ENCODE measurements around the gene PCBP3.

Gene PCBP3

DNA sequence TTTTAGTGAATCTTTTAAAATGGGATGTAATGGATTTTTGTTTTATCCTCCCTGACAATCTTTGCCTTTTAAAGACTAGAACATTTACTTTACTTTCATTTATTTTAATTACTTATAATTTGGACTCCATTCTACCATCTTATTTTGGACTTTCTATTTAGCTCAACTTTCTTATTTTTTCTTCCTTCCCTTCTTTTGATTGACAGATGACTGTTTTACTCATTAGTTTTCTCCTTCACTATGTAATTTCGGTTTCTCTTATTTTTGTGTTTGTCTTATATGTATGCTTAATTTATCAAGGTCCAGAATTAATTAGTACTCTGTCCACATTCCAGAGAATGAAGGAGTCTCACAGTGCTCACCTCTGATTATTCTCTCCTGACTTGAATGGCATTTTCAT, 109.9 kb downstream of the PCBP3 start:
- no peak for DNase-seq (ENCODE audit: extremely low read depth, low read depth)

DNA sequence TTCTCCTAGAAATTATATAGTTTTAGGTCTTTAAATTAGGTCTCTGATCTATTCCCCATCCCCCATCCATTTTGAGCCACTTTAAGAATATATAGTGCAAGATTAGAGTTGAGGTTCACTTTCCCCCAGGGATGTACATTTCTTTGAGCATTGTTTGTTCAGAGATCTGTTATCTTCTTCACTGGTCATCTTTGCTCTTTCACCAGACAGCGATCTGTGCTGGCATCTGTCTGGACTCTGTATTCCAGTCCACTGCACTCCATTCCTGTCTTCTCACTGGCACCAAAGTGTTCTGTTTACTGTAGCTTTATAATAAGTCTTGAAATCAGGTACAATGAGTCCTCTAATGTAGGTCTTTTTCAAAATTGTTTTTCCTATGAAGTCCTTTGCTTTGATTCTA, 112.5 kb downstream of the PCBP3 start:
- no peak for DNase-seq (ENCODE audit: extremely low read depth, low read depth)
- H3K4me3 ChIP-seq (replicated peaks; ENCODE audit: low read depth, low read length): no peak overlapping the region
- TF ChIP-seq, protein P1, sequence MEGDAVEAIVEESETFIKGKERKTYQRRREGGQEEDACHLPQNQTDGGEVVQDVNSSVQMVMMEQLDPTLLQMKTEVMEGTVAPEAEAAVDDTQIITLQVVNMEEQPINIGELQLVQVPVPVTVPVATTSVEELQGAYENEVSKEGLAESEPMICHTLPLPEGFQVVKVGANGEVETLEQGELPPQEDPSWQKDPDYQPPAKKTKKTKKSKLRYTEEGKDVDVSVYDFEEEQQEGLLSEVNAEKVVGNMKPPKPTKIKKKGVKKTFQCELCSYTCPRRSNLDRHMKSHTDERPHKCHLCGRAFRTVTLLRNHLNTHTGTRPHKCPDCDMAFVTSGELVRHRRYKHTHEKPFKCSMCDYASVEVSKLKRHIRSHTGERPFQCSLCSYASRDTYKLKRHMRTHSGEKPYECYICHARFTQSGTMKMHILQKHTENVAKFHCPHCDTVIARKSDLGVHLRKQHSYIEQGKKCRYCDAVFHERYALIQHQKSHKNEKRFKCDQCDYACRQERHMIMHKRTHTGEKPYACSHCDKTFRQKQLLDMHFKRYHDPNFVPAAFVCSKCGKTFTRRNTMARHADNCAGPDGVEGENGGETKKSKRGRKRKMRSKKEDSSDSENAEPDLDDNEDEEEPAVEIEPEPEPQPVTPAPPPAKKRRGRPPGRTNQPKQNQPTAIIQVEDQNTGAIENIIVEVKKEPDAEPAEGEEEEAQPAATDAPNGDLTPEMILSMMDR (IDR thresholded peaks at IDR 0.05; ENCODE audit: low read depth, low read length, missing control alignments): no peak

More for the DNA sequence above, 109.9 kb downstream of the PCBP3 start:
- TF ChIP-seq, protein P1 (IDR thresholded peaks at IDR 0.05; ENCODE audit: low read depth, low read length, missing control alignments): no peak
- H3K4me3 ChIP-seq (replicated peaks; ENCODE audit: low read depth, low read length): no peak overlapping the region

DNA sequence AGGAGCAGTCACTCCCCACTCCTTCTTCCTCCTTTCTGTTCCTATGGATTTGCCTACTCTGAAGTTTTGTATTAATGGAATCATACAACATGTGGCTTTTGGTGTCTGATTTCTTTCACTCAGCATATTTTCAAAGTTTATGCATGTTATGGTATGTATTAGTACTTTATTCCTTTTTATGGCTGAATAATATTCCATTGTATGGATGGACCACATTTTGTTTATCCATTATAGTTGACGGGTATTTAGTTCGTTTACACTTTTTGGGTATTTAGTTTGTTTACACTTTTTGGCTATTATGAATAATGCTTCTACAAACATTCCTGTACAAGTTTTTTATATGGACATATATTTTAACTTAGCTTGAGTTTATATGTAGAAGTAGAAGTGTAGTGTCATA, 113.1 kb downstream of the PCBP3 start:
- no peak for DNase-seq (ENCODE audit: extremely low read depth, low read depth)
- TF ChIP-seq, protein P1 (IDR thresholded peaks at IDR 0.05; ENCODE audit: low read depth, low read length, missing control alignments): no peak
- H3K4me3 ChIP-seq (replicated peaks; ENCODE audit: low read depth, low read length): no peak overlapping the region

DNA sequence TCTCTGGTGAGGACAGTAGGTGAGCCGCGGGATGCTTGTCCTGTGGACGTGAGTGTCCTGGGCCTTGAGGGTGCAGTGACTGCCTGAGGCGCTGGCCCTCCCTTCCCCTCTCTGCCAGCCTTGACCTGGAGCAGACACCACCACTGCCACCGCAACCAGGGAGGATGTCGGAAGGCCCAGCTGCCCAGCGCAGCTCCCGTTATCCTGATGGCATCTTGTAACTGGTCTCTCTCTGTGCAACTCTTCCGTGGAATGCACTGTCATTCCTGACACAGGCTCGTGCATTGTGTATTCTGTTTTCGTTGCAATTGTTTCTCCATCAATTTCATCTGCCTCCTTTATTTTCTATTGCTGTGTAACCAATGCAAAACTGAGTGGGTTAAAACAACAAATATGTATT, 118.2 kb downstream of the PCBP3 start:
- DNase-seq (ENCODE audit: extremely low read depth, low read depth): no peak
- TF ChIP-seq, protein P1 (IDR thresholded peaks at IDR 0.05; ENCODE audit: low read depth, low read length, missing control alignments): no peak
- no peak overlapping the region for H3K4me3 ChIP-seq (replicated peaks; ENCODE audit: low read depth, low read length)

DNA sequence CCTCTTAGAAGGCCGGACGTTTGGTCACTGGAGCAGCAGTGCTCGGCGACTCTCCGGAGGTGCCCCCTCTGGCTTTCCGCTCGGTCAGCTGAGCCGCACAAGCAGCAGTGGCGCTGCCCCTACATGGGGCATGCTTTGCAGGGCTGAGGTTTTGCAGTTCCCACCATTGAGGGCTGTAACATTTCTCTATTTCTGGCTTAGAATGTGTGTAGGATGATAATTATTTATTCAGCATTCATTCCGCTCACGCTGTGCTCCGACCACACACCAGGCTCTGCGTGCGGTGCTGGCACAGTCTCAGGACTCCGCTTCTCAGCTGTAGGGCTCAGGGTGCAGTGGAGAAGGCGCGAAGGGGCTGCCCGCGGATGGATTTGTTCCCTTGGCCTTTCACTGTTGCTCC, 119.5 kb downstream of the PCBP3 start:
- TF ChIP-seq, protein P1 (IDR thresholded peaks at IDR 0.05; ENCODE audit: low read depth, low read length, missing control alignments): no peak
- no peak overlapping the region for H3K4me3 ChIP-seq (replicated peaks; ENCODE audit: low read depth, low read length)
- no peak for DNase-seq (ENCODE audit: extremely low read depth, low read depth)

DNA sequence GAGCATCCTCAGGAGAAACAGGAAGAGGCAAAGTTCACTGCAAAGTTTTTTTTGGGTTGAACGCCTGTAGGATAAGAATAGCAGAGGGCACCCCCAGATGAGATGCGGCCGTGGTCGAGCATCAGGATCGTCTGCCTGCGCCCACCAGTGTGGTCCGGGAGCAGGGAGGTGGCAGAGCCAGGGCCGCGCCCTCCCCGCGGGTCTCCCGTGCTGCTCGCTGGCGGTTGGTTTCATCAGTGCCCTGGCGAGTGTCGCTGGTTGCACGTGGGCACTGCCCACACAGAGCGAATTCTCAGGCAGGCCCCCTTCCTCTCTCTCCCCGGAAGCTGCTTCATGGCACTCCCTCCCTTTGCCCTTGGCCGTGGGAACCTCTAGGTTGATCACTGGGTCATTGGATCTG, 120.0 kb downstream of the PCBP3 start:
- no peak for DNase-seq (ENCODE audit: extremely low read depth, low read depth)
- no peak overlapping the region for H3K4me3 ChIP-seq (replicated peaks; ENCODE audit: low read depth, low read length)
- TF ChIP-seq, protein P1 (IDR thresholded peaks at IDR 0.05; ENCODE audit: low read depth, low read length, missing control alignments): no peak

DNA sequence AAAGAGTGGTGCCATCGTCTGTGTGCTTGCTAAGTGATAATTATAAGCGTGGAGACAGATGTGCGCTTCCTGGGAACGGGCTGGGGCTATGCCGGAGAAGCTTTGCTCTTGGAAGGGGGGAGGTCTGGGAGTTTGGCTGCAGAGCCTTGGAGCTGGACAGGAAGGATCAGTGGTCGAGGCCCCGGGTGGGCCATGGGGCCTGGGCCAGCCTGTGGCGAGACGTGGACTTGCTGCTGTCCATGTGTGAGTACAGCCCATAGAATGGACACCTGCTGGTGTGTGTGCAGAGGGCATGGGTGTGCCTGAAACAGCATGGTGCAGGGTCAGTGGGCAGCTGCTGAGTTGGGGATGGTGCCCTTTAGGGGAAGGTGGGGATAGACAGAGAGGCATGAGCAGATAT, 121.3 kb downstream of the PCBP3 start:
- no peak overlapping the region for H3K4me3 ChIP-seq (replicated peaks; ENCODE audit: low read depth, low read length)
- TF ChIP-seq, protein P1 (IDR thresholded peaks at IDR 0.05; ENCODE audit: low read depth, low read length, missing control alignments): no peak
- DNase-seq (ENCODE audit: extremely low read depth, low read depth): no peak

Data from HFF-Myc (cell line).